Activated CD4-positive, alpha-beta memory T cell treated with anti-CD3 and anti-CD28 coated beads for 36 hours (primary cell): ENCODE measurements around the gene HNRNPA2B1. TPM values are rescaled to one million over a fixed set of nuclear protein-coding genes. Genes with fewer than 3 reads are reported as not detected.
"Not testable (repeated sequence)": the region's sequence is repeated elsewhere in the genome, so short reads cannot be mapped to it uniquely, and the experiment has no call there.

ENCODE experiments used
- CTCF ChIA-PET: fragments of 350-600 bp; sonication (Branson Sonifier 250); formaldehyde crosslinking; loops from one replicate; lab custom pipeline; 2021; ENCODE audit warnings: antibody characterized with exemption, inconsistent platforms; lab: Charles Lee
- POLR2A ChIA-PET: fragments of 350-600 bp; sonication (Branson Sonifier 250); formaldehyde crosslinking; loops from one replicate; lab custom pipeline; 2021; ENCODE audit warnings: antibody characterized with exemption; lab: Charles Lee
- DNase-seq: peaks from one replicate; pipeline ENCODE4 v3.0.0-alpha.2; 2020
- H3K27ac Mint-ChIP-seq: one replicate; pipeline ENCODE4 v1.8.0; 2021; ENCODE audit warnings: mixed read lengths
- H3K27me3 Mint-ChIP-seq: one replicate; pipeline ENCODE4 v1.8.0; 2021; ENCODE audit warnings: mixed read lengths
- H3K36me3 Mint-ChIP-seq: one replicate; pipeline ENCODE4 v1.8.0; 2021; ENCODE audit warnings: mixed read lengths
- H3K4me1 Mint-ChIP-seq: one replicate; pipeline ENCODE4 v1.8.0; 2021; ENCODE audit warnings: low read depth, mixed read lengths
- H3K4me3 Mint-ChIP-seq: one replicate; pipeline ENCODE4 v1.8.0; 2021; ENCODE audit warnings: mild to moderate bottlenecking, mixed read lengths
- H3K9me3 Mint-ChIP-seq: one replicate; pipeline ENCODE4 v1.8.0; 2021; ENCODE audit warnings: mixed read lengths
- intact Hi-C: fragments of 100-400 bp; cut with micrococcal nuclease; formaldehyde crosslinking; loops from one replicate; pipeline ENCODE4 v1.15.1; 2023
- total RNA-seq, 2 experiments: library from RNA; stranded (reverse); gene quantifications; one replicate each; pipeline ENCODE4 v1.2.3, GENCODE V29; 2021

The HNRNPA2B1 gene
- total RNA-seq, 2 experiments from 2014 or later, result 906 to 929 TPM

DNA sequence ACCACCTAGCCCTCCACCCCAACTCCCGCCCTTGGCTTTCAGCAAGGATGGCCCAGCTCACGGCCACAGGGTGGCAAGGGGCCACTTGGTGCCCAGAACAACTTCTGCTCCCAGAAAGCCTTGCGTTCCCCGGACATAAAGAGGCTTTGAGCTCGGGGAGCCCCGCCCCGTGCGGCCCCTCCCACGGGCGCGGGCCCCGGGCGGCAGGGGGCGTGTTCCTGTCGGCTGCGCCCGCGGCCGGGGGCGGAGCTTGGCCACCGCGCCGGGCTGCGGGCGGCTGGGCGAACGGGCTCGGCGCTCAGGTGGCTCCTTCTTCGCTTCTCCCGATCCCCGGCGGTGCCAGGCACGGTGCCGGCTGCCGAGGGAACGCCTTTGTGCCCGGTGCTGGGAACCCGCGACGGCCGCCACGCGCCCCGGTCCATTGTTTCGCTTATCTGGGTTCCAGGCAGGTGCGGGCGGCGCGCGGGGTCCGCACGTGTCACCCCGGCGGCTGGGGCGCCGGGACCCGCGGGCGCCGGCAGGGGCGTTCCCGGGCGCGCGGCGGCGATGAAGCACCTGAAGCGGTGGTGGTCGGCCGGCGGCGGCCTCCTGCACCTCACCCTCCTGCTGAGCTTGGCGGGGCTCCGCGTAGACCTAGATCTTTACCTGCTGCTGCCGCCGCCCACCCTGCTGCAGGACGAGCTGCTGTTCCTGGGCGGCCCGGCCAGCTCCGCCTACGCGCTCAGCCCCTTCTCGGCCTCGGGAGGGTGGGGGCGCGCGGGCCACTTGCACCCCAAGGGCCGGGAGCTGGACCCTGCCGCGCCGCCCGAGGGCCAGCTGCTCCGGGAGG, 48.4 kb downstream of the HNRNPA2B1 start, which contains the start of gene NFE2L3:
Gene NFE2L3 (plus strand): TSS at position 246 of the 829 bp plus-strand sequence. CDS start 301 bp downstream, at position 547.
- POLR2A ChIA-PET, result interaction anchor here (0.7 to 8.6 kb wide), 17 partner anchors 9 to 63 kb away, joined by 3 to 69 read pairs (median 6); partner anchors contain the start of genes CBX3 and HNRNPA2B1
- intact Hi-C loops, result loop anchor here (1.0 to 5.0 kb wide), 6 partner anchors 15 to 710 kb away; partner anchors contain the start of gene SKAP2
- Mint-ChIP-seq H3K27me3 (no peaks in the 10 kb centered on the region), H3K4me1 (peaks cover 51% of the 10 kb centered on the region), H3K4me3 (peak within 1 kb of the TSS; percentile 98), H3K9me3 (no peaks in the 10 kb centered on the region), H3K27ac (peak within 1 kb of the TSS; percentile 92), H3K36me3 (peaks cover 12% of the 10 kb centered on the region)
- DNase-seq, result peak; percentile 90
- CTCF ChIA-PET, result interaction anchor here (0.7 to 2.6 kb wide), 17 partner anchors 14 to 259 kb away, joined by 3 to 17 read pairs (median 6); partner anchors contain the start of gene CBX3

DNA sequence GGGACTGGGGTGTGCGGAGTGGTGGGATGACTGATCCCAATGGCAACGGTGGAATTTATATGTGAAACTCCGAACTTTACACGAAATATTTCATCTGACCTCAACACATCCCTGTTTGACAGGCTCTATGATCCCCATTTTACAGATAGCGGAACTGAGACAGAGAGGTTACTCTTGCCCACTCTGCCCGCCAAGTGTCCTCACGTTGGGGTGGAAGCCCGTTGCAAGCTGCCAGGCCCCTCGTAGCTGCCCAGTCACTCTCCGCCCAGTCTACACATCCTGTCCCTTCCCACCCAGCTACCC, 48.9 kb downstream of the HNRNPA2B1 start:
- H3K4me1 Mint-ChIP-seq, result peaks cover 45% of the 10 kb centered on the region
- peak overlapping the region; percentile 84 for H3K4me3 Mint-ChIP-seq
- peaks cover 12% of the 10 kb centered on the region for H3K36me3 Mint-ChIP-seq
- peak overlapping the region; percentile 90 for H3K27ac Mint-ChIP-seq
- no peak for DNase-seq
- H3K9me3 Mint-ChIP-seq, result no peaks in the 10 kb centered on the region
- intact Hi-C loops, result loop anchor here (5.0 kb wide), 2 partner anchors 259 to 711 kb away; partner anchors contain the start of gene SKAP2
- H3K27me3 Mint-ChIP-seq, result no peaks in the 10 kb centered on the region
- ChIA-PET POLR2A (interaction anchor here (0.8 to 8.6 kb wide), 14 partner anchors 10 to 62 kb away, joined by 3 to 69 read pairs (median 6); partner anchors contain the start of genes CBX3 and HNRNPA2B1), CTCF (interaction anchor here (0.9 to 2.6 kb wide), 16 partner anchors 15 to 258 kb away, joined by 3 to 17 read pairs (median 6); partner anchors contain the start of gene CBX3)

DNA sequence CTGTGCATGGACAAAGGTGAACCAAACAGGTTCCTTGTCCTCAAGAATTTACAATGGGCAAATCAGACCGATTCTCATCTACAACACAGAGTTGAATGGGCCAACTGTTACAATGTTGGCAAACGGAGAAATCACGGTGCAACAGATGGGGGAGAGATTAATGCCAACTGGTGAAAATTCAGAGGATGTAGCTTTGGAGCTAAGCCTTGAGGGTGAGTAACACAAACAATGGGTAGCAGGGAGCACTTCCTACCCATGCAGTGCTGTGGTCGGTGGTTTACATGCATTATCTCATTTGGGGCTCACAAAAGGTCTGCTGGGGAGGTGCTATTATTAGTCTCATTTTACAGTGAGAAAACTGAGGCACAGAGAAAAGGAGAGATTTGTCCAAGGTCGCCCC, 49.5 kb downstream of the HNRNPA2B1 start:
- intact Hi-C loops, result loop anchor here (5.0 kb wide), 2 partner anchors 259 to 711 kb away; partner anchors contain the start of gene SKAP2
- Mint-ChIP-seq H3K27me3 (no peaks in the 10 kb centered on the region), H3K36me3 (peaks cover 12% of the 10 kb centered on the region), H3K9me3 (no peaks in the 10 kb centered on the region), H3K4me1 (peaks cover 40% of the 10 kb centered on the region), H3K4me3 (peak overlapping the region; percentile 84), H3K27ac (peak overlapping the region; percentile 90)
- CTCF ChIA-PET, result interaction anchor here (1.2 to 2.6 kb wide), 11 partner anchors 16 to 258 kb away, joined by 3 to 17 read pairs (median 9); partner anchors contain the start of gene CBX3
- no peak for DNase-seq
- POLR2A ChIA-PET, result interaction anchor here (0.8 to 8.6 kb wide), 9 partner anchors 10 to 53 kb away, joined by 3 to 69 read pairs (median 14); partner anchors contain the start of genes CBX3 and HNRNPA2B1

DNA sequence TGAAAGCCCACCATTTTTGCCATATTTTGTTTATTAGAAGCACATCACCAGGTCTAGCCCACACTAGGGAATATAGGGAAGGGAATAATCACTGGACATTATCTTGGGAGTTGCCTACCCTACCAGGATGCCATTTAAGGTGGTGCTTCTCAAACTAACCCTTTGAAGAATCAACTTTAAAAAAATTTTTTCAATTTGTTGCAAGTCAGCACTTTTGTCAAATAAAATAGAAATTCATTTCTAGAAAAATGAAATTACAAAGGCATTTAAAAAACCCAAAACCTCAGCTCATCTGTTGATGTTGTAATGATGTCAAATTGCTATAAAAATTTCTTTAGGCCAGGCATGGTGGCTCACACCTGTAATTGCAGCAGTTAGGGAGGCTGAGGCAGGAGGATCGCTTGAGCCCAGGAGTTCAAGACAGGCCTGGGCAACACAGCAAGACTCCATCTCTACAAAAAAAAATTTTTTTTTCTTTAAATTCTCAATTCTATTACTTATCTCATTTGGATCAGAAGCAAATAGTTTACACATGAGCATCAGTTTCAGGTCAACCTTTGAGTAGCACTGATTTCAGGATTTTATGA, 51.1 kb downstream of the HNRNPA2B1 start:
- ChIA-PET CTCF (interaction anchor here (1.0 kb wide), 1 partner anchor 70 kb away, joined by 3 read pairs; no protein-coding TSS in a partner anchor), POLR2A (no interaction called here)
- H3K9me3 Mint-ChIP-seq, result no peaks in the 10 kb centered on the region
- intact Hi-C loops, result no loop called here
- no peak for DNase-seq
- peaks cover 2% of the 10 kb centered on the region for H3K27me3 Mint-ChIP-seq
- peaks cover 9% of the 10 kb centered on the region for H3K36me3 Mint-ChIP-seq
- H3K4me3 Mint-ChIP-seq, result no peak overlapping the region
- peaks cover 24% of the 10 kb centered on the region for H3K4me1 Mint-ChIP-seq
- H3K27ac Mint-ChIP-seq, result no peak overlapping the region

DNA sequence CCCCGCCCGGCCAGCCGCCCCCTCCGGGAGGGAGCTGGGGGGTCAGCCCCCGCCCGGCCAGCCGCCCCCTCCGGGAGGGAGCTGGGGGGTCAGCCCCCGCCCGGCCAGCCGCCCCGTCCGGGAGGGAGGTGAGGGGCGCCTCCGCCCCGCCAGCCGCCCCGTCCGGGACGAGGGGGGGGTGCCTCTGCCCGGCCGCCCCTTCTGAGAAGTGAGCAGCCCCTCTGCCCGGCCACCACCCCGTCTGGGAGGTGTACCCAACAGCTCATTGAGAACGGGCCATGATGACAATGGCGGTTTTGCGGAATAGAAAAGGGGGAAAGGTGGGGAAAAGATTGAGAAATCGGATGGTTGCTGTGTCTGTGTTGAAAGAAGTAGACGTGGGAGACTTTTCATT, 52.2 kb downstream of the HNRNPA2B1 start:
- H3K4me1 Mint-ChIP-seq, result peaks cover 14% of the 10 kb centered on the region
- intact Hi-C loops, H3K36me3 Mint-ChIP-seq, CTCF ChIA-PET, H3K27ac Mint-ChIP-seq, DNase-seq, H3K27me3 Mint-ChIP-seq, H3K9me3 Mint-ChIP-seq, POLR2A ChIA-PET, H3K4me3 Mint-ChIP-seq: not testable (repeated sequence)

DNA sequence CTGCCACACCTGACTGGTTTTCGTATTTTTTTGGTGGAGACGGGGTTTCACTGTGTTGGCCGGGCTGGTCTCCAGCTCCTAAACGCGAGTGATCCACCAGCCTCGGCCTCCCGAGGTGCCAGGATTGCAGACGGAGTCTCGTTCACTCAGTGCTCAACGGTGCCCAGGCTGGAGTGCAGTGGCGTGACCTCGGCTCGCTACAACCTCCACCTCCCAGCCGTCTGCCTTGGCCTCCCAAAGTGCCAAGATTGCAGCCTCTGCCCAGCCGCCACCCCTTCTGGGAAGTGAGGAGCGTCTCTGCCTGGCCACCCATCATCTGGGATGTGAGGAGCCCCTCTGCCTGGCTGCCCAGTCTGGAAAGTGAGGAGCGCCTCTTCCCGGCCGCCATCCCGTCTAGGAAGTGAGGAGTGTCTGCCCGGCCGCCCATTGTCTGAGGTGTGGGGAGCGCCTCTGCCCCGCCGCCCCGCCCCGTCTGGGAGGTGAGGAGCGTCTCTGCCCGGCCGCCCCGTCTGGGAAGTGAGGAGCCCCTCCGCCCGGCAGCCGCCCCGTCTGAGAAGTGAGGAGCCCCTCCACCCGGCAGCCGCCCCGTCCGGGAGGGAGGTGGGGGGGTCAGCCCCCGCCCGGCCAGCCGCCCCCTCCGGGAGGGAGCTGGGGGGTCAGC, 52.8 kb downstream of the HNRNPA2B1 start:
- POLR2A ChIA-PET, intact Hi-C loops: not testable (repeated sequence)

DNA sequence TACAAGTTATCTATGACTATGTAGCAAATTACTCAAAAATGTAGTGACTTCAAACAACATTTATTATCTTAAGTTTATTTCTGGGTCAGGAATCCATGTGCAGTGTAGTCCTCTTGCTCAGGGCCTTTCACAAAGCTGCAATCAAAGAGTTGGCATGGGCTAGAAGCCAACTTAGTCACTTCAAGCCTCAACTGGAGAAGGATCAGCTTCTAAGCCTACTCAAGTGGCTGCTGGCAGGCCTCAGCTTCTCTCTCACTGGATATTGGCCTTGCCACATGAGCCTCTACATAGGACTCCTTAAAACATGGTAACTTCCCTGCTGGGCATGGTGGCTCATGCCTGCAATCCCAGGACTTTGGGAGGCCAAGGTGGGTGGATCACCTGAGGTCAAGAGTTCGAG, 53.5 kb downstream of the HNRNPA2B1 start:
- Mint-ChIP-seq H3K27me3 (peaks cover 12% of the 10 kb centered on the region), H3K9me3 (no peaks in the 10 kb centered on the region), H3K4me1 (peaks cover 10% of the 10 kb centered on the region), H3K4me3 (no peak overlapping the region), H3K27ac (no peak overlapping the region), H3K36me3 (no peaks in the 10 kb centered on the region)
- POLR2A ChIA-PET, result no interaction called here
- CTCF ChIA-PET, result interaction anchor here (0.9 kb wide), 2 partner anchors 56 to 142 kb away, joined by 3 to 4 read pairs; no protein-coding TSS in a partner anchor
- intact Hi-C loops, result no loop called here
- DNase-seq, result no peak

More for the DNA sequence above, 52.8 kb downstream of the HNRNPA2B1 start:
- not testable (repeated sequence) for H3K27ac Mint-ChIP-seq, H3K36me3 Mint-ChIP-seq, H3K4me3 Mint-ChIP-seq, H3K4me1 Mint-ChIP-seq, DNase-seq, H3K9me3 Mint-ChIP-seq
- CTCF ChIA-PET, result interaction anchor here (0.9 kb wide), 1 partner anchor 57 kb away, joined by 3 read pairs; no protein-coding TSS in a partner anchor
- peaks cover 12% of the 10 kb centered on the region for H3K27me3 Mint-ChIP-seq

DNA sequence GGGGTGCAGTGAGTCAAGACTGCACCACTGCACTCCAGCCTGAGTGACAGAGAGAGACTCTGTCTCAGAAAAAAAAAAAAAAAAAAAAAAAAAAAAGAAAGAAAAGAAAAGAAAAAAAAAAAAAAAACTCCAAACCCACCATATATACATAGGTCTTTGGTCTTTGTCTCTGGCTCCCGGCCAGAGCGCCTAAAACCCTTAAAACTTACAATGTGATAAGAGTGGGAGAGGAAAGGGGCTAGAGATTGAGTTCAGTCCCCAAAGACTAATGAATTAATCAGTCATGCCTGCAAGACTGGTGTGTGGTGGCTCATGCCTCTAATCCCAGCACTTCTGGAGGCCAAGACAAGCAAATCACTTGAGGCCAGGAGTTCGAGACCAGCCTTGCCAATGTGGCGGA, 55.3 kb downstream of the HNRNPA2B1 start:
- H3K9me3 Mint-ChIP-seq, result no peaks in the 10 kb centered on the region
- peaks cover 12% of the 10 kb centered on the region for H3K27me3 Mint-ChIP-seq
- no peaks in the 10 kb centered on the region for H3K4me1 Mint-ChIP-seq
- H3K4me3 Mint-ChIP-seq, result no peak overlapping the region
- ChIA-PET CTCF (no interaction called here), POLR2A (no interaction called here)
- no peak overlapping the region for H3K27ac Mint-ChIP-seq
- no peaks in the 10 kb centered on the region for H3K36me3 Mint-ChIP-seq
- no peak for DNase-seq
- intact Hi-C loops, result no loop called here

DNA sequence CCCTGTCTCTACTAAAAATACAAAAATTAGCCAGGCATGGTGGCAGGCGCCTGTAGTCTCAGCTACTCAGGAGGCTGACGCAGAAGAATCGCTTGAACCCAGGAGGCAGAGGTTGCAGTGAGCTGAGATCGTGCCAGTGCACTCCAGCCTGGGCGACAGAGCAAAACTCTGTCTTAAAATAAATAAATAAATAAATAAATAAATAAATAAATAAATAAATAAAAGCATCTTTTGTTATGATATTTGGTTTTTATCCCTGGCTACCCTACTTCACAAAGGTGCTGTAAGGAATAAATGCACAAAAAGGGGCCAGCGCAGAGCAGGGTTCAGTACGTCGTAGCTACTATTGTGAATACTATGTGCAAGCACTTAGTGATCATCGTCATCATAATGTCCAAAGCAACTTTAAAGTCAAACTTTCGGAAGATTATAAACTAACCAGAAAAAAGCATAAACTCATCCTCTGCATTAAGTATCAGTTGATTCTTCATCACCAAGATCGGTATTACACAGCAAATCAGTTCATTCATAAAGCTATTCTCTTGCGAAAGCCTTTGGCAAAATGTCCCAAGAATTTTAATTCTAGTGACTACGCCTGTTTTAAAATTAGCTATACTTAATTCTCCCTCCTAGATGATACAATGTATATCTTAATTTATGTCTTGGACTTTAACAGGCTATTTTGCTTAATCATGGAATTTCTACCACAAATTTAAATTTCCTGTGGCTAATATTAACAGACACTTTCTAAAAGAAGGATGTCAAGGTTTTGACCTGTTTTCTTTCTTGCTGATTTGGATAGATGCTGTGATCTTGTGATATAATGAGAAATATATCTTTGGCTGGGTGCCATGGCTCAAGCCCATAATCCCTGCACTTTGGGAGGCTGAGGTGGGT, 56.1 kb downstream of the HNRNPA2B1 start:
- ChIA-PET CTCF (interaction anchor here (0.6 kb wide), 2 partner anchors 52 to 276 kb away, joined by 3 read pairs; no protein-coding TSS in a partner anchor), POLR2A (interaction anchor here (0.6 kb wide), 1 partner anchor 83 kb away, joined by 3 read pairs; no protein-coding TSS in a partner anchor)
- no peaks in the 10 kb centered on the region for H3K36me3 Mint-ChIP-seq
- intact Hi-C loops, result no loop called here
- H3K4me3 Mint-ChIP-seq, result no peak overlapping the region
- DNase-seq, result no peak
- no peaks in the 10 kb centered on the region for H3K4me1 Mint-ChIP-seq
- no peaks in the 10 kb centered on the region for H3K9me3 Mint-ChIP-seq
- peaks cover 12% of the 10 kb centered on the region for H3K27me3 Mint-ChIP-seq
- no peak overlapping the region for H3K27ac Mint-ChIP-seq

DNA sequence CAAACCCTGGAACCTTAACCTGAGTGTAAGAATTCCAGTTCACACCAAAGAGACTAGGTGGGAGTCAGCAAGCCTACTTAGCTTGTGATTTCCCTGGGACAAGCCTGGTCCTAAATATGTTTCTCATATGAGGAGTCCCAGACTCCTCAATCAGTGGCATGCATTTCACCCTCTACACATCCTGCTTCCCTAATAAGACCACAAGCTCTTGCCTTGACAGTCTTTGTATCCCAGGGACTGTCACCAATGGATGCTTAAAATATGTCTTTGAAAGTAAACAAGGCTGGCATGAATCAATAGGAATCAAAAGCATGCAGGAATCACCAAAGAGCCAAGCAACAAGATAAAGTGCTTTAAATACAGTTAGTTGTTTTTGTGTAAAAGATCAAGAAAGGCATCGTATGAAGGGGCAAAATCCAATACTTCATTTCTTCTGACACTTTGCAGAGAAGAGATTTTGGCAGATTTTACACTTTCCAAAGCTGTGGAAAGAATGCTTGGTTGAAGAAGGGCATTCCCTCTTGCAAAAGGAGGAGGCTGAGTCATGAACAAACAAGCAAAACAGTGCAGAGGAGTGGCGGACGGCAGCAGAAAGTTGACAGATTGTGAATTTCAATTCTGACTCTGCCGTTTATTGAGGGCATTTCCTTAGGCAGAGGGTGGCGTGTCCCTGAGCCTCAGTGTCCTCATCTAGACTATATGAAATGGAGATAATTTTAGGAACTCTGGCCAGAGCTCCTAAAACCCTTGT, 57.1 kb downstream of the HNRNPA2B1 start:
- Mint-ChIP-seq H3K36me3 (no peaks in the 10 kb centered on the region), H3K4me1 (no peaks in the 10 kb centered on the region), H3K27me3 (peaks cover 12% of the 10 kb centered on the region), H3K9me3 (no peaks in the 10 kb centered on the region), H3K4me3 (no peak overlapping the region), H3K27ac (no peak overlapping the region)
- ChIA-PET POLR2A (interaction anchor here (0.6 kb wide), 1 partner anchor 84 kb away, joined by 3 read pairs; no protein-coding TSS in a partner anchor), CTCF (interaction anchor here (0.6 kb wide), 1 partner anchor 275 kb away, joined by 3 read pairs; no protein-coding TSS in a partner anchor)
- intact Hi-C loops, result no loop called here
- DNase-seq, result no peak
